K562 (cell line): ENCODE measurements around the gene TBX3. TPM values are rescaled to one million over a fixed set of nuclear protein-coding genes. Genes with fewer than 3 reads are reported as not detected.
"Not testable (repeated sequence)": the region's sequence is repeated elsewhere in the genome, so short reads cannot be mapped to it uniquely, and the experiment has no call there.

ENCODE experiments used
- ATAC-seq: fragments of 200-7000 bp; cut with Tn5 transposase; 3 replicates; pipeline ENCODE4 v1.9.1; 2020; ENCODE audit warnings: moderate library complexity
- BruUV-seq: library from RNA; stranded (reverse); fragments of 400-500 nt; replicated peaks from 2 replicates; lab custom pipeline; 2021; lab: Mats Ljungman, UMichigan
- CTCF ChIA-PET: fragments of 300-600 bp; formaldehyde crosslinking; extraction: SDS; loops from one replicate; lab custom pipeline; 2021; ENCODE audit warnings: low intra/inter-chr PET ratio; lab: Yijun Ruan, JAX
- POLR2A ChIA-PET: fragments of 300-600, 350-650 bp; sonication (Branson Sonifier 250); formaldehyde crosslinking; extraction: SDS; loops from one replicate; lab custom pipeline; 2021; ENCODE audit warnings: antibody characterized with exemption, inconsistent platforms; lab: Yijun Ruan, JAX
- DNase-seq, 4 experiments: peaks; one replicate each; pipeline versions ENCODE4 v3.0.0 to v3.0.0-alpha.2; 2011 to 2018; ENCODE audit warnings: low spot score in 3 of 4, mixed read lengths in 3 of 4; ENCODE audit errors: extremely low read depth in 1 of 4
- FAIRE-seq: peaks from 2 replicates; lab custom pipeline; 2011; peaks lifted over from hg19 to GRCh38; lab: Jason Lieb, UNC
- H2AFZ ChIP-seq: 2 replicates; pipeline ENCODE4 v1.6.0; 2011; ENCODE audit warnings: low read depth, low read length, control low read depth, inconsistent platforms
- H3K27ac ChIP-seq: fragments of 200-600 bp; 3 replicates; pipeline ENCODE4 v1.8.0; 2011; ENCODE audit warnings: low read depth, mild to moderate bottlenecking, control low read depth, inconsistent platforms, low read length, moderate library complexity, mixed read lengths; ENCODE audit errors: extremely low read depth
- H3K27me3 ChIP-seq, 2 experiments: fragments of 300-600 bp in 1 of 2; 2 replicates in 1 of 2; 3 replicates in 1 of 2; pipeline versions ENCODE4 v1.6.0 to v1.8.0; 2011; ENCODE audit warnings: inconsistent platforms in 2 of 2, low read length in 2 of 2, mild to moderate bottlenecking in 1 of 2, mixed read lengths in 1 of 2, moderate library complexity in 1 of 2; ENCODE audit not compliant: control insufficient read depth in 2 of 2, insufficient read depth in 2 of 2
- H3K36me3 ChIP-seq: fragments of 300-600 bp; 3 replicates; pipeline ENCODE4 v1.8.0; 2011; ENCODE audit warnings: mild to moderate bottlenecking, low read length, inconsistent platforms; ENCODE audit not compliant: control insufficient read depth, insufficient read depth
- H3K4me1 ChIP-seq, 2 experiments: fragments of 200-600 bp in 1 of 2; replicated peaks in 1 of 2; 2 replicates in 1 of 2; 3 replicates in 1 of 2; pipeline versions ENCODE4 v1.5.1 to v1.8.0; 2011; ENCODE audit warnings: inconsistent platforms in 2 of 2, low read length in 2 of 2, mild to moderate bottlenecking in 1 of 2, mixed read lengths in 1 of 2, moderate library complexity in 1 of 2; ENCODE audit not compliant: control insufficient read depth in 2 of 2, insufficient read depth in 2 of 2
- H3K4me2 ChIP-seq: 2 replicates; pipeline ENCODE4 v1.6.1; 2011; ENCODE audit warnings: low read length, control low read depth, inconsistent platforms, mixed read lengths; ENCODE audit not compliant: insufficient read depth
- H3K4me3 ChIP-seq: fragments of 200-600 bp; sonication (generic), shearing (Covaris generic); 2 replicates; pipeline ENCODE4 v1.5.1; 2016; ENCODE audit warnings: control low read depth, inconsistent platforms
- H3K79me2 ChIP-seq: fragments of 200-600 bp; 3 replicates; pipeline ENCODE4 v1.8.0; 2011; ENCODE audit warnings: low read length, inconsistent platforms; ENCODE audit not compliant: control insufficient read depth, insufficient read depth
- H3K9ac ChIP-seq, 2 experiments: 2 replicates each; pipeline versions ENCODE4 v1.6.0 to v1.6.1; 2011; ENCODE audit warnings: low read depth in 2 of 2, low read length in 2 of 2, control low read depth in 1 of 2, inconsistent platforms in 1 of 2, mild to moderate bottlenecking in 1 of 2, mixed read lengths in 1 of 2; ENCODE audit not compliant: insufficient read depth in 1 of 2
- H3K9me1 ChIP-seq: one replicate; pipeline ENCODE4 v1.6.0; 2011; ENCODE audit warnings: inconsistent platforms, mild to moderate bottlenecking, low read length, moderate library complexity; ENCODE audit not compliant: control insufficient read depth, insufficient read depth
- H3K9me3 ChIP-seq: replicated peaks from 2 replicates; pipeline ENCODE4 v1.5.1; 2011; ENCODE audit warnings: low read depth, low read length, inconsistent platforms; ENCODE audit not compliant: control insufficient read depth, insufficient read depth
- H4K20me1 ChIP-seq: replicated peaks from 2 replicates; pipeline ENCODE4 v1.6.1; 2011; ENCODE audit warnings: low read length, inconsistent platforms, mixed read lengths; ENCODE audit not compliant: control insufficient read depth, insufficient read depth
- CBFB ChIP-seq: sonication (generic); formaldehyde crosslinking; IDR thresholded peaks from 2 replicates; pipeline ENCODE4 v1.4.0; 2020; ENCODE audit warnings: mild to moderate bottlenecking, missing genetic modification reagents
- EZH2 ChIP-seq: IDR thresholded peaks from 2 replicates; pipeline ENCODE4 v1.6.1; 2012; ENCODE audit warnings: low read depth, mild to moderate bottlenecking, inconsistent platforms, low read length, borderline replicate concordance
- HEY1 ChIP-seq: fragments of 250-450 bp; sonication (Bioruptor Pico); IDR thresholded peaks from 2 replicates; pipeline ENCODE4 v1.5.0; 2020; ENCODE audit warnings: mild to moderate bottlenecking, moderate library complexity, borderline replicate concordance
- MAZ ChIP-seq, 2 experiments: fragments of 450-650 bp in 1 of 2; sonication (generic) in 1 of 2; formaldehyde crosslinking; IDR thresholded peaks in 1 of 2; conservative IDR thresholded peaks in 1 of 2; 2 replicates each; pipeline versions ENCODE4 v1.4.0 to v1.5.0; 2020; ENCODE audit warnings: mild to moderate bottlenecking in 1 of 2, missing genetic modification reagents in 1 of 2
- WGBS: fragments of 100-300 bp; shearing (Covaris generic); methylation state at CpG from one replicate; pipeline ENCODE4 v1.1.6; 2016; ENCODE audit warnings: low coverage, mixed read lengths; ENCODE audit not compliant: insufficient coverage; ENCODE audit errors: missing lambda C conversion rate; 5-methylcytosine and 5-hydroxymethylcytosine counted together
- in situ Hi-C: fragments of 300-500 bp; cut with MboI; formaldehyde crosslinking; loops from 4 replicates; pipeline ENCODE4 v1.15.0; 2018; ENCODE audit warnings: inconsistent platforms, mixed read lengths
- intact Hi-C: fragments of 100-400 bp; cut with micrococcal nuclease; formaldehyde crosslinking; loops from 2 replicates; pipeline ENCODE4 v1.14.2; 2022
- polyA plus RNA-seq, 8 experiments: library from polyadenylated mRNA; depleted of rRNA in 4 of 8; stranded (reverse) in 5 of 8; unstranded in 3 of 8; fragments of >200 nt; fragmentation: Nextera tagmentation in 2 of 8; fragmentation: Illumina TruSeq in 1 of 8; extraction: Ambion mirVana in 2 of 8; extraction: Trizol in 1 of 8; gene quantifications; 2 replicates each; pipeline versions ENCODE4 v1.2.1 to v1.2.3, GENCODE V29; 2011 to 2014; ENCODE audit warnings: inconsistent platforms in 1 of 8, missing spikeins in 1 of 8
- total RNA-seq, 7 experiments: library from RNA; depleted of rRNA in 6 of 7; stranded (reverse); fragments of >200 nt in 6 of 7; fragmentation: Illumina TruSeq in 2 of 7; extraction: Trizol in 2 of 7; gene quantifications; 2 replicates each; pipeline versions ENCODE4 v1.2.1 to v1.2.3, GENCODE V29; 2011 to 2021; ENCODE audit warnings: low replicate concordance in 1 of 7
- TF ChIP-seq, protein P1 (sequence below), 2 experiments: fragments of 450-650 bp in 1 of 2; sonication (generic) in 1 of 2; formaldehyde crosslinking in 1 of 2; IDR thresholded peaks in 1 of 2; conservative IDR thresholded peaks in 1 of 2; 2 replicates each; pipeline versions ENCODE4 v1.6.1 to v1.8.1; 2016 to 2023; ENCODE audit warnings: mild to moderate bottlenecking in 2 of 2, moderate library complexity in 2 of 2, inconsistent platforms in 1 of 2, missing genetic modification reagents in 1 of 2

The TBX3 gene
- total and polyA plus RNA-seq, 9 of the 15 experiments (the other 6 are each of a cell fraction or from before 2014, with no cell fraction given): 0.03 to 0.60 (median 0.19) TPM

DNA sequence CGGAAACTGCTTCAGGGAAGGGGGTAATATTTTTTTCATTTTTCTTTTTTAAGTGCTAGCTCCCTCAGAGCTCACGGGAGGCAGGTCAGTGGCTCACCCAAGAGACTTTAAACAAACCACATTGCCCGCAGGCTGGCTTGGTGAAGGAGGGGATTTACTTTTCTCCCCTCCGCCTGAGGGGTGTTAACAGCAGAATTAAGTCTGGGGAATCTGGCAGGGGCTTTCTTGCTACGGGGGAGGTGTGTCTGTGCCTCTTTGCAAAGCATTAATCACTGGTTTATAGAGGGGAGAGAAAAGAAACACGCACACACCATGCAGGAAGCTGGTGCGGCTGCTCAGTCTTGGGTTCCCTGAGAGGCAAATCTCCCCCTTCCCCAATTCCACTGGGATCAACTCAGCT, 26.2 kb upstream of the TBX3 start:
- CTCF ChIA-PET: no interaction called here

DNA sequence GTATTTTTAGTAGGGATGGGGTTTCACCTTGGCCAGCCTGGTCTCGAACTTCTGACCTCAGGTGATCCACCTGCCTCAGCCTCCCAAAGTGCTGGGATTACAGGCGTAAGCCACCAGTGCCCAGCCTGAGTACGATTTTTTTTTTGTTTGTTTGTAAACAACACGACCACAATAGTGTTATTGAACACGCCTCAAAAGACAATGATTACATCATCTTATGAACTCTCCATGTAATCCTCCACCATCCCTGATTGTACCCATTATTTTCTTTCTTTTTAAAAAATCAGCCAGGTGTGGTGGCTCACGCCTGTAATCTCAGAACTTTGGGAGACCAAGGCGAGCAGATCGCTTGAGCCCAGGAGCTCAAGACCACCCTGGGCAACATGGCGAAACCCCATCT, 25.1 kb upstream of the TBX3 start:
- CTCF ChIA-PET: no interaction called here
- Histone ChIP-seq H3K4me2 (no peak overlapping the region), H3K27me3 (peaks cover 5 to 10% of the 10 kb centered on the region in 2 experiments; a peak in 3 of 5 replicates), H3K27ac (no peak overlapping the region), H3K9me1 (no peaks in the 10 kb centered on the region), H3K9me3 (no peaks in the 10 kb centered on the region), H3K36me3 (no peaks in the 10 kb centered on the region), H3K4me3 (no peak overlapping the region), H4K20me1 (no peaks in the 10 kb centered on the region), H3K4me1 (no peaks in the 10 kb centered on the region), H3K79me2 (no peaks in the 10 kb centered on the region), H3K9ac (no peak overlapping the region), H2AFZ (no peak overlapping the region)
- DNase-seq (no peak), FAIRE-seq (no peak), ATAC-seq (no peak)
- POLR2A ChIA-PET: no interaction called here
- no peak for TF ChIP-seq EZH2
- TF ChIP-seq, protein P1, sequence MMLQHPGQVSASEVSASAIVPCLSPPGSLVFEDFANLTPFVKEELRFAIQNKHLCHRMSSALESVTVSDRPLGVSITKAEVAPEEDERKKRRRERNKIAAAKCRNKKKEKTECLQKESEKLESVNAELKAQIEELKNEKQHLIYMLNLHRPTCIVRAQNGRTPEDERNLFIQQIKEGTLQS (IDR thresholded peaks at IDR 0.05): peak; percentile 12; the same call in 1 of the 2 replicates
- TF ChIP-seq, protein P1 (CRISPR knock-in tag; conservative IDR thresholded peaks at IDR 0.05): no peak
- no peak for TF ChIP-seq HEY1 (CRISPR knock-in tag)
- in situ Hi-C loops (no loop called here), intact Hi-C loops (no loop called here)
- WGBS: 0% methylated on average over 9 of the region's 9 CpGs
- BruUV-seq: no TSS peak

More for the DNA sequence above, 26.2 kb upstream of the TBX3 start:
- no TSS peak for BruUV-seq
- Histone ChIP-seq H3K9me3 (no peaks in the 10 kb centered on the region), H3K9me1 (no peaks in the 10 kb centered on the region), H2AFZ (no peak overlapping the region), H3K27ac (no peak overlapping the region), H3K4me1 (no peaks in the 10 kb centered on the region), H4K20me1 (no peaks in the 10 kb centered on the region), H3K79me2 (no peaks in the 10 kb centered on the region), H3K4me3 (no peak overlapping the region), H3K27me3 (peaks cover 5 to 10% of the 10 kb centered on the region in 2 experiments; a peak in 2 of 5 replicates), H3K4me2 (no peak overlapping the region), H3K9ac (no peak overlapping the region), H3K36me3 (no peaks in the 10 kb centered on the region)
- POLR2A ChIA-PET: no interaction called here
- in situ Hi-C loops (no loop called here), intact Hi-C loops (no loop called here)
- no peak for ATAC-seq
- no peak for TF ChIP-seq CBFB (CRISPR knock-in tag)
- TF ChIP-seq MAZ (CRISPR knock-in tag; conservative IDR thresholded peaks at IDR 0.05 in 1 of 2, IDR thresholded peaks at IDR 0.05 in 1 of 2): no peak
- no peak for FAIRE-seq
- 0% methylated on average over 5 of the region's 7 CpGs for WGBS
- DNase-seq: no peak

DNA sequence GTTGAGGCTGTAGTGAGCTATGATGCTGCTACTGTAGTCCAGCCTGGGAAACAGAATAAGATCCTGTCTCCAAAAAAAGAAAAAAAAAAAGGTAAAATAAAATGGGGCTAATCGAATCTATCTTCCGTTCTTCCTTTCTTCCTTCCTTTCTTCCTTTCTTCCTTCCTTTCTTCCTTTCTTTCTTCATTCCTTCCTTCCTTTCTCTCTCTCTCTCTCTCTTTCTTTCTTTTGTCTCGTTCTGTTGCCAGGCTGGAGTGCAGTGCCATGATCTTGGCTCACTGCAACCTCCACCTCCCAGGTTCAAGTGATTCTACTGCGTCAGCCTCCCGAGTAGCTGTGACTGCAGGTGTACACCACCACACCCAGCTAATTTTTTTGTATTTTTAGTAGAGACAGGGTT, 24.6 kb upstream of the TBX3 start:
- H3K4me2 ChIP-seq, H3K79me2 ChIP-seq, H2AFZ ChIP-seq, H3K36me3 ChIP-seq, H3K27me3 ChIP-seq, DNase-seq, H3K9me1 ChIP-seq, H3K4me1 ChIP-seq, H4K20me1 ChIP-seq, CTCF ChIA-PET, H3K4me3 ChIP-seq, POLR2A ChIA-PET, H3K9me3 ChIP-seq, BruUV-seq, intact Hi-C loops, ATAC-seq, H3K9ac ChIP-seq, H3K27ac ChIP-seq, in situ Hi-C loops, FAIRE-seq: not testable (repeated sequence)
- WGBS: 3% methylated on average over 3 of the region's 5 CpGs
